B cell (primary cell): ENCODE data around the gene CFH. TPM values are rescaled to one million over a fixed set of nuclear protein-coding genes. Genes with fewer than 3 reads are reported as not detected.

Experiments used
- ATAC-seq: fragments of 200-7000 bp; cut with Tn5 transposase; one replicate; pipeline ENCODE4 v1.10.0; 2021; ENCODE audit warnings: low read depth, mild to moderate bottlenecking, moderate number of reproducible peaks, moderate library complexity
- CTCF ChIA-PET: fragments of 350-600 bp; sonication (Branson Sonifier 250); formaldehyde crosslinking; loops from one replicate; lab custom pipeline; 2021; ENCODE audit warnings: antibody characterized with exemption, inconsistent platforms; lab: Charles Lee
- POLR2A ChIA-PET: fragments of 350-600 bp; sonication (Branson Sonifier 250); formaldehyde crosslinking; loops from one replicate; lab custom pipeline; 2021; ENCODE audit warnings: antibody characterized with exemption; lab: Charles Lee
- DNase-seq: peaks from one replicate; pipeline ENCODE4 v3.0.0; 2013
- H2AFZ ChIP-seq: 2 replicates; pipeline ENCODE4 v1.6.1; 2012; ENCODE audit warnings: mild to moderate bottlenecking, low read depth, low read length; ENCODE audit not compliant: insufficient read depth, poor library complexity, severe bottlenecking
- H3K27ac ChIP-seq, 2 donors: 1 replicate in 1 of 2; 2 replicates in 1 of 2; pipeline ENCODE4 v1.5.1; 2012 to 2013; ENCODE audit warnings: low read length in 2 of 2, mild to moderate bottlenecking in 2 of 2, moderate library complexity in 1 of 2
- H3K27me3 ChIP-seq, 4 experiments: fragments of 200-600 bp in 1 of 4; sonication (generic) in 1 of 4; replicated peaks in 1 of 4; 1 replicate in 2 of 4; 2 replicates in 2 of 4; pipeline versions ENCODE4 v1.6.1 to v1.7.0; 2013 to 2016; ENCODE audit warnings: low read length in 3 of 4, mild to moderate bottlenecking in 2 of 4, mixed read lengths in 1 of 4, moderate library complexity in 1 of 4; ENCODE audit not compliant: insufficient read depth in 4 of 4, control insufficient read depth in 3 of 4; ENCODE audit errors: control extremely low read depth in 1 of 4
- H3K36me3 ChIP-seq, 2 experiments: replicated peaks in 1 of 2; 1 replicate in 1 of 2; 2 replicates in 1 of 2; pipeline versions ENCODE4 v1.6.1 to v1.7.1; 2013; ENCODE audit warnings: low read length in 1 of 2; ENCODE audit not compliant: insufficient read depth in 2 of 2, control insufficient read depth in 1 of 2; ENCODE audit errors: control extremely low read depth in 1 of 2, extremely low read depth in 1 of 2
- H3K4me1 ChIP-seq, 2 donors: fragments of 200-600 bp in 1 of 2; sonication (generic) in 1 of 2; 1 replicate in 1 of 2; 2 replicates in 1 of 2; pipeline versions ENCODE4 v1.5.1 to v1.6.1; 2013 to 2017; ENCODE audit warnings: low read length in 2 of 2; ENCODE audit not compliant: control insufficient read depth in 2 of 2, insufficient read depth in 2 of 2
- H3K4me2 ChIP-seq: replicated peaks from 2 replicates; pipeline ENCODE3; 2012; ENCODE audit warnings: mild to moderate bottlenecking, low read depth, low read length; ENCODE audit not compliant: poor library complexity, severe bottlenecking
- H3K4me3 ChIP-seq, 5 experiments: fragments of 200-600 bp in 1 of 5; sonication (generic) in 1 of 5; 1 replicate in 3 of 5; 2 replicates in 2 of 5; pipeline versions ENCODE4 v1.5.1 to v1.7.0; 2011 to 2016; ENCODE audit warnings: low read length in 4 of 5, mild to moderate bottlenecking in 4 of 5, low read depth in 2 of 5, control low read depth in 1 of 5, moderate library complexity in 1 of 5; ENCODE audit not compliant: insufficient read depth in 1 of 5; ENCODE audit errors: control extremely low read depth in 1 of 5, extremely low read depth in 1 of 5
- H3K79me2 ChIP-seq: fragments of 200-600 bp; sonication (generic); one replicate; pipeline ENCODE4 v1.6.0; 2016; ENCODE audit warnings: low read length; ENCODE audit not compliant: control insufficient read depth, insufficient read depth
- H3K9ac ChIP-seq: fragments of 200-600 bp; sonication (generic); 2 replicates; pipeline ENCODE4 v1.6.1; 2017; ENCODE audit warnings: mild to moderate bottlenecking, low read length, moderate library complexity
- H3K9me3 ChIP-seq, 3 donors: one replicate each; pipeline versions ENCODE4 v1.6.1 to v1.7.1; 2013; ENCODE audit warnings: low read length in 2 of 3; ENCODE audit not compliant: control insufficient read depth in 2 of 3, insufficient read depth in 1 of 3; ENCODE audit errors: control extremely low read depth in 1 of 3
- H4K20me1 ChIP-seq: 2 replicates; pipeline ENCODE4 v1.6.0; 2012; ENCODE audit warnings: mild to moderate bottlenecking, low read length; ENCODE audit not compliant: insufficient read depth, control insufficient read depth, poor library complexity, severe bottlenecking
- H3K27ac Mint-ChIP-seq: one replicate; pipeline ENCODE4 v1.8.0; 2021; ENCODE audit warnings: mixed read lengths
- H3K27me3 Mint-ChIP-seq: one replicate; pipeline ENCODE4 v1.8.0; 2021; ENCODE audit warnings: mixed read lengths
- H3K4me1 Mint-ChIP-seq: one replicate; pipeline ENCODE4 v1.8.0; 2021; ENCODE audit warnings: mixed read lengths
- H3K4me3 Mint-ChIP-seq: one replicate; pipeline ENCODE4 v1.8.0; 2021; ENCODE audit warnings: mixed read lengths
- H3K9me3 Mint-ChIP-seq: one replicate; pipeline ENCODE4 v1.8.0; 2022; ENCODE audit warnings: mixed read lengths; ENCODE audit not compliant: insufficient read depth
- CTCF ChIP-seq: fragments of 200-600 bp; IDR thresholded peaks from one replicate; pipeline ENCODE4 v1.8.0; 2022; ENCODE audit warnings: antibody characterized with exemption, mild to moderate bottlenecking
- EZH2 ChIP-seq: IDR thresholded peaks from 2 replicates; pipeline ENCODE4 v1.6.1; 2012; ENCODE audit warnings: borderline replicate concordance, low read depth, mild to moderate bottlenecking, moderate library complexity, low read length; ENCODE audit not compliant: insufficient read depth, poor library complexity, severe bottlenecking
- WGBS: methylation state at CpG from one replicate; pipeline ENCODE4 v1.1.5; 2013; ENCODE audit warnings: missing lambda C conversion rate; ENCODE audit not compliant: insufficient coverage; 5-methylcytosine and 5-hydroxymethylcytosine counted together
- intact Hi-C: fragments of 100-400 bp; cut with micrococcal nuclease; formaldehyde crosslinking; loops from one replicate; pipeline ENCODE4 v1.10.0; 2022
- polyA plus RNA-seq: library from polyadenylated mRNA; depleted of rRNA; stranded (reverse); fragments of >200 nt; gene quantifications from 2 replicates; pipeline ENCODE4 v1.2.3, GENCODE V29; 2012
- total RNA-seq, 2 donors: library from RNA; stranded (reverse); fragments of 120-200 nt in 1 of 2; gene quantifications; 1 replicate in 1 of 2; 2 replicates in 1 of 2; pipeline versions ENCODE4 v1.2.3 to v1.2.4, GENCODE V29; 2013 to 2022

The CFH gene
- total and polyA plus RNA-seq, 2 donors (not counting 1 experiment from before 2014, with no cell fraction given) = not detected

- Mint-ChIP-seq H3K9me3 (peaks cover 6% of the 10 kb centered on the region), H3K27me3 (no peaks in the 10 kb centered on the region), H3K4me1 (no peaks in the 10 kb centered on the region), H3K4me3 (no peak overlapping the region), H3K27ac (no peak overlapping the region)
- H3K79me2 ChIP-seq = no peaks in the 10 kb centered on the region
- no peak overlapping the region for H3K9ac ChIP-seq
- intact Hi-C loops = no loop called here
- no peaks in the 10 kb centered on the region for H4K20me1 ChIP-seq
- H3K4me2 ChIP-seq = no peak overlapping the region
- no peaks in the 10 kb centered on the region for H3K36me3 ChIP-seq
- H3K9me3 ChIP-seq = peaks cover 0 to 7% (median 7%) of the 10 kb centered on the region in 3 donors
- H3K4me1 ChIP-seq = no peaks in the 10 kb centered on the region
- H2AFZ ChIP-seq = no peak overlapping the region
- no peaks in the 10 kb centered on the region for H3K27me3 ChIP-seq
- DNase-seq = no peak
- no peak overlapping the region for H3K4me3 ChIP-seq
- no peak for ATAC-seq
- POLR2A ChIA-PET = no interaction called here
- TF ChIP-seq CTCF (no peak), EZH2 (no peak)
- CTCF ChIA-PET = interaction anchor here (0.8 to 1.9 kb wide), 2 partner anchors 11 to 12 kb away, joined by 3 to 4 read pairs; no protein-coding TSS in a partner anchor
- H3K27ac ChIP-seq = no peak overlapping the region
Measured at GRCh38 chr1:196734006-196734405, 82.2 kb downstream of the CFH start.

GRCh38 chr1:196734460-196734859 lies 82.6 kb downstream of the CFH start:
- CTCF ChIA-PET = interaction anchor here (0.8 kb wide), 1 partner anchor 11 kb away, joined by 3 read pairs; no protein-coding TSS in a partner anchor
- Histone ChIP-seq H3K36me3 (no peaks in the 10 kb centered on the region), H3K9ac (no peak overlapping the region), H3K79me2 (no peaks in the 10 kb centered on the region), H3K27me3 (no peaks in the 10 kb centered on the region), H3K4me1 (no peaks in the 10 kb centered on the region), H3K4me3 (no peak overlapping the region), H3K9me3 (peaks cover 0 to 10% (median 8%) of the 10 kb centered on the region in 3 donors), H3K4me2 (no peak overlapping the region), H3K27ac (no peak overlapping the region), H2AFZ (no peak overlapping the region), H4K20me1 (no peaks in the 10 kb centered on the region)
- no peak for DNase-seq
- no CpG with 5 or more reads among the region's 2 CpGs for WGBS
- ATAC-seq = no peak
- intact Hi-C loops = no loop called here
- Mint-ChIP-seq H3K27ac (no peak overlapping the region), H3K4me1 (no peaks in the 10 kb centered on the region), H3K9me3 (peaks cover 6% of the 10 kb centered on the region), H3K4me3 (no peak overlapping the region), H3K27me3 (no peaks in the 10 kb centered on the region)
- POLR2A ChIA-PET = no interaction called here
- TF ChIP-seq EZH2 = no peak
- TF ChIP-seq CTCF = no peak
